GM13976 (cell line): Measurements from ENCODE around the gene ZDHHC14.
"Not testable (repeated sequence)": the region's sequence is repeated elsewhere in the genome, so short reads cannot be mapped to it uniquely, and the experiment has no call there.

ENCODE experiments used
- DNase-seq: peaks from one replicate; pipeline ENCODE4 v3.0.0; 2012; ENCODE audit warnings: low spot score
- in situ Hi-C: fragments of 300-500 bp; cut with MboI; formaldehyde crosslinking; loops from one replicate; pipeline ENCODE4 v1.12.0; 2022; ENCODE audit warnings: low sequenced_read_pairs, mixed read lengths, inconsistent platforms; ENCODE audit not compliant: unreplicated experiment
- TF ChIP-seq, protein P1 (sequence below): IDR thresholded peaks from 2 replicates; pipeline ENCODE4 v1.5.1; 2012; ENCODE audit warnings: borderline replicate concordance, mild to moderate bottlenecking; ENCODE audit not compliant: insufficient read depth; ENCODE audit errors: extremely low read depth, missing control alignments, control extremely low read depth

Gene ZDHHC14

DNA sequence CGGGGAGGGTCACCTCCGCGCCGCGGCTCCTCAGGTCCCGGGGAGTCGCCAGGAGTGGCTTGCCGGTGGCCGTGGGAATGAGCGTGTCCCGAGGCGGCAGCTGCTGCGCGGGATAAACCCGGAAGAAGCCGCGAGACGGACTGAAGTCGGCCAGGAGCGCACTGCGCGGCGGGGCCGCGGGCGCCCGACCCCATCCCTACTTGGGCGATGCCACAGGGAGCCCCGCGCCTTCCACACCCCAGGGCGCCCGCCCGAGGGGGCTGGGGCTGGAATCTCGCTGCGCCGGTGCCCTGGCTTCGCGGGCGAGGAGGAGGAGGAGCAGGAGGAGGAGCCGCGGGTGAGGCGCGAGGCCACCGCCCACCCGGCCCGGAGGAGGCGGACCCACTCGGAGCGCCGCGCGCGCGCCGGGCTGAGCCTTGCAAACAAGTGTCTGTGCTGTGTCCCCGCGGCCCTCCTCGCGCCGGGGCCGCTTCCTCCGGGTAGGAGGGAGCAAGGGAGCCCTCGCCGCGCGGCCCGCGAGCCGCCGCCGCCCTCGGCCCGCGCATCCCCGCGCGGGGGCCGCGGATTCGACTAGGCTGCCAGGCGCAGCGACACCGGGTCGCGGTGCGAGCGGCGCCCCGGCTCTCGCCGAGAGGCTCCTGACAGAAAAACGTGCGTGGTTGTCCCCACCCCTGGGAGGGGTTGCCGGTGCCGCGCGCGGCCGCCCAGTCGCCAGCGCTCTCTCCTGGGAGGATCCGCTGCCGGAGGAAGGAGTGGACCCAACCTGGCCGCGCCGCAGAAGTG is at the start of gene ZDHHC14:
Gene ZDHHC14 (plus strand): TSS at position 412 of the 783 bp plus-strand sequence.
- in situ Hi-C loops, result no loop called here
- TF ChIP-seq, protein P1, sequence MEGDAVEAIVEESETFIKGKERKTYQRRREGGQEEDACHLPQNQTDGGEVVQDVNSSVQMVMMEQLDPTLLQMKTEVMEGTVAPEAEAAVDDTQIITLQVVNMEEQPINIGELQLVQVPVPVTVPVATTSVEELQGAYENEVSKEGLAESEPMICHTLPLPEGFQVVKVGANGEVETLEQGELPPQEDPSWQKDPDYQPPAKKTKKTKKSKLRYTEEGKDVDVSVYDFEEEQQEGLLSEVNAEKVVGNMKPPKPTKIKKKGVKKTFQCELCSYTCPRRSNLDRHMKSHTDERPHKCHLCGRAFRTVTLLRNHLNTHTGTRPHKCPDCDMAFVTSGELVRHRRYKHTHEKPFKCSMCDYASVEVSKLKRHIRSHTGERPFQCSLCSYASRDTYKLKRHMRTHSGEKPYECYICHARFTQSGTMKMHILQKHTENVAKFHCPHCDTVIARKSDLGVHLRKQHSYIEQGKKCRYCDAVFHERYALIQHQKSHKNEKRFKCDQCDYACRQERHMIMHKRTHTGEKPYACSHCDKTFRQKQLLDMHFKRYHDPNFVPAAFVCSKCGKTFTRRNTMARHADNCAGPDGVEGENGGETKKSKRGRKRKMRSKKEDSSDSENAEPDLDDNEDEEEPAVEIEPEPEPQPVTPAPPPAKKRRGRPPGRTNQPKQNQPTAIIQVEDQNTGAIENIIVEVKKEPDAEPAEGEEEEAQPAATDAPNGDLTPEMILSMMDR, result no peak
- DNase-seq, result peak; percentile 88

GRCh38 chr6:157332813-157333212 is 48.2 kb upstream of the ZDHHC14 start:
- in situ Hi-C loops, result no loop called here
- DNase-seq, result no peak

GRCh38 chr6:157333537-157333936 is 47.5 kb upstream of the ZDHHC14 start:
- in situ Hi-C loops, result no loop called here

More at GRCh38 chr6:157332813-157333212, 48.2 kb upstream of the ZDHHC14 start:
- TF ChIP-seq, protein P1, result no peak

GRCh38 chr6:157333956-157334355 is 47.0 kb upstream of the ZDHHC14 start:
- in situ Hi-C loops, result no loop called here
- no peak for DNase-seq
- TF ChIP-seq, protein P1, result no peak

More at GRCh38 chr6:157333537-157333936, 47.5 kb upstream of the ZDHHC14 start:
- TF ChIP-seq, protein P1, result no peak
- no peak for DNase-seq

DNA sequence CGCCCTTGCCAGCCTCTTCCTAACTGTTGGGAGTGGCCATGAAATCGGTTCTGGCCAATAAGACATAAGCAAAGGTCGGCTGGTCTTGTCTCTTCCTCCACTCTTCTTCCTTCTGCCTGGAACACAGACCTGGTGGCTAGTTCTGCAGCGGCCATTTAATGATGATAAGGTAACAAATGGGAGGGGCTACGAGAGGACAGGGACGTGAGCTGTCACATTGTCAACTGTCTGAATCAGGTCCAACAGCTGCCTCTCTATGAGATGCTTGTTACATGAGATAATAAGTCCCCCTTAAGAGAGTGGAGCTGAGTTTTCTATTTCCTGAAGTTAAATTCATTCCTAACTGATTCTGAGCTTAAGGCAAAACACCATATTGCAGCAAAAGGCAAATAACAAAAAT is 45.2 kb upstream of the ZDHHC14 start:
- in situ Hi-C loops, result no loop called here
- DNase-seq, result no peak
- TF ChIP-seq, protein P1, result no peak

- in situ Hi-C loops, DNase-seq: not testable (repeated sequence)
These were observed 43.7 kb upstream of the ZDHHC14 start for GRCh38 chr6:157337276-157337675.

DNA sequence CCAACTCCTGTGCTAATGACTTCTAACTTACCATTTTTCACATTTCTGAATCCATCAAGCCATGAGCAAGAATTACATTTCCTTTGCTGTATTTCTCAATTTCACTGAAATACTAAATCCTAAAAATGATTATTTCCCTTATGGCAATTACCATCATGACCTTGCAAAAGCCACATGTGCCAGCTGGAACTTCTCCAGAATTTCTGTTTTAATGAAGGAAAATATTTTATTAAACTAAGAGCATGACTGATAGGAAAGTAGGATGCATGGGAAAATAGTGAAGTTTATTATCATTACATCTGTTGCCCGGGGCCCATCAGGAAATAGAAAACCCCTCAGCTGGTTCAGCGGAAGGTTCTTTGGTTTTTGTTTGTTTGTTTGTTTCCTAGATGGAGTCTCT is 43.2 kb upstream of the ZDHHC14 start:
- TF ChIP-seq, protein P1, result no peak
- in situ Hi-C loops, result no loop called here
- no peak for DNase-seq
